DMS 273 (cell line): Measurements from ENCODE around the gene JMY.

Experiments
- DNase-seq: peaks from one replicate; lab custom pipeline; 2025; ENCODE audit not compliant: unreplicated experiment; lab: John Stamatoyannopoulos, UW

The JMY gene

DNA sequence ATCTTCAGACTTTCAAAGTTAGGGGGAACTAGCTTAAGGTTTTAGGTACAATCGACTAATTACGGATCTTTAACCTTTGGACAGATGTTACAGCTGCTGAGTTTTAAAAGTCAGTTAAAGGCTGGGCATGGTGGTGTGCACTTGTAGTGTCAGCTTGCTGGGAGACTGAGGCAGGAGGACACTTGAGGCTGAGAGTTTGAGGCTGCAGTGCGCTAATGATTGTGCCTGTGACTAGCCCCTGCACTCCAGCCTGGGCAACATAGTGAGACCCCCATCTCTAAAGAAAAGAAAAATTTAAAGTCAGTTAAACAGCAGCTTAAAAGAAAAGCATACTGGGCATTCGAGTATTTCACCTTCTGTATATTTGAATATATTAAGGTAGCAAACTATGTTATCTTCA lies 51.4 kb downstream of the JMY start:
- DNase-seq: no peak

DNA sequence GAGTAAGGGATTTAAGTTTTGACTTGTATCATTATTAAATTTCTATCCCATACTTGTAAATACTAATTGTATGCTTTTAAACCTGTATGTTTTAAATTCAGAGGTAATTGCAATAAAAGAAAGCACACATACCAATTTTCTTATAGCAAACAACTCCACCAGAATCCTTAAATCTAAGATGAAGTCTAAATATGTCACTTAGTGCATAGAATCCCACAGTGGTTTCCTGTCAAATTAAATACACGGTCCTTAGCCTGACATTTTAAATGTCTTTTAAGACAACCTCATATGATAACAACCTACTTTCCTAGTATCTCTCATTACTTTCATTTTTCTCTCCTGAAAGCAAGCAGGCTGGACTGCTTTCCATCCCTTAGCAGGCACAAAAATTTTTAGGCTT lies 52.0 kb downstream of the JMY start:
- DNase-seq: no peak

DNA sequence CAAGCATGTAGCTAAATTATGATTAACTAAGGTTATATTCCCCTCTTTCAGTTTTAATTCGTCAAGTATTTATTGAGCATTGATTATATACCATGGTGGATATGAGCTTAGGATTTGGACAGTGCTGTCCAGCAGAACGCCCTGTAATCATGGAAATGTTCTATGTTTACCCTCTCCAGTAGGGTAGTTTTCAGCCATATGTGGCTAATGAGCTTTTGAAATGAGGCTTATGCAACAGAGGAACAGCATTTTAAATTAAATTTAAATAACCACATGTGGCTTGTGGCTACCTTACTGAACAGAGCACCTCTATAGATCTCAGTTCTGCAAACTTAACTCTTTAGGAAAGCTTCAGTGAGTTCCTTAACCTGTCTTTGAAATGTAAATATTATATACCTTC lies 59.1 kb downstream of the JMY start:
- DNase-seq: no peak

DNA sequence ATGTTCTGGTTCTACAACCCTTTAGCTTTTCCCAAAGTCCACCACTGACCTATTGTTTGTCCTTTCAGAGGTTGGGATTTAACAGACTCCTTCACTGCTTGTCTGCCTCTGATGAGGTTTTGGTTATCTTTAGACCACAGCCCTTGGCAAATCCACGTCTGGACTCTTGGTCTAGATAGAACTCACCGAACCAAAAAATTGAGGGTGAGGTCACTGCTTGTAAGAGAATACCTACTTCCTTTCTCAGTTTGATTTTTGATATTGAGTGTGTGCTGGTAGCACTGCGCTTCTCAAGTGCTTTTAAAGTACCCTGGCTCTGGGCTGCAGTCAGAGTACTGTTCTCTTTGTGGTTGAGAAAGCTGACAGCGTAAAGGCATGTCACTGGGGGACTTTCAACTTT lies 61.7 kb downstream of the JMY start:
- no peak for DNase-seq

DNA sequence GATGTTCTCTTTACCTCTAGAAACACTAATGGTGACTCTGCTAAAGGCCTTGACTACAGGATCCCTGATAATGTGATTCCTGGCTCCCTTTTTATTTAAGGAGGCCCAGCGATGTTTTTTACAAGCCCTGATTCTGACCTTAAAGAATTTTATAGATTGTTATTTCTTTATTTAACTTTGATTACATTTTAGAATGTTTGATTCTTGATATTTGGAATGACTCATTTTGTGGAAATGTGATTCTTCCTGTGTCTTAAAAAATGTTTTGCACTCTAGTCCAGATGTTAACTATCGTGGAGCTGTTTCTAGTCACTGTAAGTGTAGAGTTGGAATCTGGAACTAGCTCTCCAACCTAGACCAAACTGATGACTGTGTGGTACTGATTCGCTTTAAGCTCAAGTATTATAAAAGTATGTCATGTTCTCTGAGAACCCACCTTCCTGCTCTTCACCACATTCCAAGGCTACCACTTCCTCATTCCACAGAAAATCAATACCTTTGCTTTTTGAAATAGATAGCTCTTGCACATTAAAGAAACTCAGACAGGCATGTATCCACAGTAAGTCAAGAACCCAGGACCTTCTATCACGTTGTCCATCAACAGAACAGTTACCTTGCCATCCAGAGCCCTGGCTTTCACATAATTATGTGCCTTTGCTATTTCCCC lies 65.2 kb downstream of the JMY start:
- DNase-seq: no peak

DNA sequence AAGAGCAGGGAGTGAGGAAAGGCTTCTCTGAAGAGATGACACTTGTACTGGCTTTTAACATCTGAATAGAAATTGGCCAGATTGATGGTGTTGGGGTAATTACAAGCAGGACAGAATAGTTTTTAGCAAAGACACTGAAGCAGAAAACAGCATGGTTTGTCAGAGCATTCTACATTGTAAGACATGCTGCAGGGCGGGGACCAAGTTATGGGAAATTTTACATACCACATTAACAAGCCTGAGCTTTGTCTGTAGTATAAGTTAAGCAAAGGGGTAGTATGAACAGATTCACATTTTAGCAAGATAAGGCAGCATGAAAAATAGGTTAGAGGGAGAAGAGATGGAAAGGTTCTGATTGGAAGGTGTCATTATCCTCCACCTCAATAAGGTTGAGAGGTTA lies 66.5 kb downstream of the JMY start:
- no peak for DNase-seq

DNA sequence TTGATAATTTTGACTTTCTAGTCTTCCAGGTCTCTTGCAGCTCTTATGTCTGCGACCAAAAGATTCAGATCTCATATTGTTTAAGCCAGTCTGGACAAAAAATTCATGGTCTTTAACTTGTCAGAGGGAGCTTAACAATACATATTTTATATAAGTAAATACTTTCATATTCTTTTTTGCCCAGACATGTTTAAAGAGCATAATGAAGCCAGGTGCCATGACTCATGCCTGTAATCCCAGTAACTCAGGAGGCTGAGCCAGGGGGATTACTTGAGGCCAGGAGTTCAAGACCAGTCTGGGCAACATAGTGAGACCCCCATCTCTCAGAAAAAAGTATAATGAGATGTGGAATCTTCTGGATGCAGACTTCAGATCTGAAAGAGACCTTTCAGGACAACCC lies 69.8 kb downstream of the JMY start:
- no peak for DNase-seq

DNA sequence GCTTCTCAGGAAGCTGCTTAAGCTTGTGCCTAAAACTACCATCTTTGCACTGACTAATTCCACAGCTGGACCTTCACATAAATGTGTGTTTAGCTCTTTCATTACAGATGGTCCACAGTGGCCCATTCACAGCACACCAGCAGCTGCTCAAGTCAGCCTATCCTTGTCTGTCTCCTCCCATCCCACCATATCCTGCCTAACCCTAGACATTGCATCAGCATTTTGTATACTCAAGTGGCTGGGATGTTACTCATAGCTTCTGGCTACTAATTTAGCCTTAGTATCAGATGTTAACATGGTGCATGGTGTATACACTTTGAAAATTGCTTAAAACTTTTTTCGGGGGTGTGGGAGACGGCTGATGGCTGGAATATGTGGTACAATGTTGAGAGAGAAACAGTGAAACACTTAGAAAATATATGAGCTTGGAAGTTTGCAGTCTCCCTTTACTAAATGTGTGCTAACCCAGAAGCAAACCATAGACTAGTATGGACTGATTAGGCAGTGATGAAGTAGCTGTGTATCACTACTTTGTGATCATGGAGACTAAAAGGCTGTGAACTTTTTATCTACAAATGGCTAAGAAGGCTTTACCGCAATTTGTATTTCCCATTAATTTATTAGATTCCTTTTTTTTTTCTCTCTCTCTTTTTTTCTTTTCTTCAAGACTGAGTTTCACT lies 83.1 kb downstream of the JMY start:
- peak; percentile 68 for DNase-seq

DNA sequence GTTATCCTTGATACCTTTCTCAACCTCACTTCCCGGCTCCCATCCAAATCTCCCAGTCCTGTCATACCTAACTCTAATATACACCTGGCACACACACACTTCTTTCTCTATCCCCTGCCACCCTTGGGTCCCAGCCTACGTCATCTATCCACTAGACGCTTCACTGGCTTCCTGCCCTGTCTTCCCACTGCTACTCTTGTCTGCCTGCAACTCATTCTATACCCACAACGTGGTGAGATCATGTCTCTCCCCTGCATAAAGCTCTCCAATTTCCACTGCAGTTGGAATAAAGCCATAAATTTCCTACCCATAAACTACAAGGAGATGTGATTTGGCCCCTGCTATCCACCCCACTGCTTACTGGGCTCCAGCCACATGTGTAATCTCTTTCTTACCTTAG lies 93.5 kb downstream of the JMY start:
- DNase-seq: peak; percentile 20

DNA sequence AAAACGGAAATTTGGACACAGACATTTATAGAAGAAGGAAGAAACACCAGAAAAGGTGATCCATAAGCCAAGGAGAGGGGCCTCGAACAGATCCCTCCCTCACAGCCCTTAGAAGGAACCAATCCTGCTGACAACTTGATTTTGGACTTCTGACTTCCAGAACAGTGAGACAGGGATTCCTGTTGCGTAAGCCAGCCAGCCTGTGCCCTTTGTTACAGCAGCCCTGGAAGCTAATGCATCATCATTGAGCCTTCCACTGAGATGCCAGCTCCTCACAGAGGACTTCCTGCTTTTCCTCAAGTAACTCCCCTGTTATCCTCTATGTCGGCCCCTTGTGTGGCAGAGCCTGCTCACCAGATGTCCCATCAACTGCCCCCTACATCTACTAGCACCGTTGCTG lies 94.1 kb downstream of the JMY start:
- DNase-seq: no peak

DNA sequence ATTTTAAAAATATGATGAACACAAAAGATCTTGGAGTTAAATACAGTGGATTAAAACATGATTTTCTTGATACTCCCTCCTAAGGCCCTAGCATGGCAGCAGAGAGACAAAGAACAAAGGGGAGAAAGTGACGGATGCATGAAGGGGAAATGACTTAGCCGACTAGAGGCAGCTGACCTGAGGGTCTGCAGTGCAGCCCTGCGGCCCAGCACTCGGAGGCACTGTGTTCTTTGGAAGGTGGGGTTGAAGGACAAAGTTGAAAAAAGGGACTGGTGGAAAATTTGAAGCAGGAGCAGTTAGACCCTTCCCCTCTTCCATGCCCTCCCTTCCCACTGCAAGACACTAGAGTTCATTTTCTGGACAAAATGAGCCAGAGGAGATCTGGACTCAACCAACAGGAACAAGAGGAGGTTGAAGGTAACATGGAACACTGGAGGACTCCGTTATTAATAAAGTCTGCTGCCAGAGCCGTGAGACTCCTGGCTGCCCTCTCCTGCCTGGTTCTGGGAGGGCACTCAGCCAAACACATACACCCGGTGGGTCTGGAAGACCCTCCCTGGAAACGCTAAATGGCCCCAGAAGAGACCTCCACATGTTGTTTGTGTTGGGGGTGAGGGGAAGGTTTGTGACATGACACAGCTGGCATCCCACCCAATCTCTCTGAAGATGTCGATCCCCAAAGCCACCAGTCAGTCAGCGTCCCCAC lies 98.1 kb downstream of the JMY start:
- DNase-seq: peak; percentile 17

DNA sequence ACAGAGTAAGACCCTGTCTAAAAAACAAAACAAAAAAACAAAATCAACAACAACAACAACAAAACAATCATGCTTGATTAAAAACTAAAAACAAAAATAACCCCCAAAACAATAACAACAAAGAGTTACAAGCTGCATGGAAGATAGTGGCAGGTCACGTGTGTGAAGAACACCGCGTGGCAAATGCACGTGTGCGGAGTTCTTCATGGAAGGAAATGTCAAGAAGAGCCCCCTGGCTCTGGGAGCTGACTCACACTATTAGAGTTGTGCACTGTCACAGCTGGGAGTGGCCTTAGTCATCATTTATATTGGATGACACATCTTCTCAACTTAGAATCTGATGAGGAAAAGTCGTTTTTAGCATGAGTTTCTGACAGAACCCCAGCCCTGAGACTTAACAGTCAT lies 110.5 kb downstream of the JMY start:
- no peak for DNase-seq

DNA sequence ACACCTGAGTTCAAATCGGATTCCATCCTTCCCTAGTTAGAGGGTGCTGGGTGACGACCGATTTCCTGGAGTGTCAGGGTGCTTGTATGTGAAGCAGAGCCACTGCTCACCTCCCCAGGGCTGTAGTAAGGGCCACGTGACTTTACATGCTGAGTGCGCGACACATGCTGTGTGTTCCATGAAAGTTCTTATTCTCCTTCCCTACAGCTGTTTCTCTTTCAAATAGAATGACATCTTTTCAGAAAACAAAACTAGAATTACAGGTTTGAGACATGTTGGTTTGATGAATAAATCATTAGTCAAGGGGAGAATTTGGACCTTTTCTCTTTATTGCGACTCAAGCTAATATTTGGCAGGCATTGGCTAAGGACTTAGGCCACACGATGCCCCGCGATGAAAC lies 113.1 kb downstream of the JMY start:
- DNase-seq: no peak

DNA sequence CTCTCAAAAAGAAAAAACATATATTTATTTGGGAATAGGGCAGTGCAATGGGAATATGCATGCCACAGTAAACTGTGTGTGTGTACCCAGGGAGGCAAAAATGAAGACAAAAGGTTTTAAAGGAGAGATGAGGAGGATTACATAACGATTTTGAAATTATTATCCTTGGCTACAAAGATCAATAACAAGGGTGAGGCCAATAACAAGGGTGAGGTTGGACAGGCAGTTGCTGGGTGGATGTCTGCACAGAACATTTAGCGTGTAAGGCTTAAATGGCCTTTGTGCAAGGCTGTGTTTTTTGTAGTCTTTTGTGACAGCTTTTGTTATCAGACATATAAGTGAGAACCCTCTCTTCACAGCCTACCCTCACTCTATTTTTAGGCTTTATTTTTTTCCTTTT lies 114.0 kb downstream of the JMY start:
- DNase-seq: no peak

DNA sequence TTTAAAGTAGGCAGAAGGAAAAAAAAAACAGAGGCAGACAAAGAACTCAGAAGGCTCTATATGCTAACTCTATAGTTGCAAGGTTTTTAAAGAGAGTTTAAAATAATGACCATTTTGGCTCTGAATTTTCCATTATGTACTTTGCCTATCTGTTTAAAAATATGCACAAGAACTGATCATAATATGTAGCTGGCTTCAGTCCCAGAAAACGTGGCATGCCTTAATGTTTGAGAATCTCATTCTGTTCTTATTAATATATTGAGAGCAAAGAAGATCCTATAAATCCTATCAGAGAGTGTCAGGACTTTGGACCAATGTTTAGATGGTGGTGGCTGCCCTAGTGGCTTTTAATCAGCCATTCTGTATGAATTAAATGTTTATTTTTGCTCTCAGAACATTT lies 121.5 kb downstream of the JMY start:
- DNase-seq: no peak
